Testis (tissue), 2 donors: Measurements from ENCODE around the gene PDLIM5.

ENCODE experiments used
- CTCF ChIP-seq, 3 experiments: fragments of 450-650 bp in 2 of 3; fragments of 200-600 bp in 1 of 3; sonication (generic) in 1 of 3; IDR thresholded peaks; one replicate each; pipeline ENCODE4 v1.5.1; 2016 to 2019; ENCODE audit warnings: antibody characterized with exemption in 3 of 3, mild to moderate bottlenecking in 2 of 3, moderate library complexity in 1 of 3
- POLR2A ChIP-seq: fragments of 450-650 bp; IDR thresholded peaks from one replicate; pipeline ENCODE4 v1.6.1; 2017; ENCODE audit warnings: antibody characterized with exemption, mild to moderate bottlenecking, moderate library complexity

- TF ChIP-seq CTCF (IDR thresholded peaks at IDR 0.05) (no peak), POLR2A (no peak)
Measured at GRCh38 chr4:94479358-94480141, 27.8 kb downstream of the PDLIM5 start.
